Endothelial cell of umbilical vein (primary cell): Measurements from ENCODE around the gene CIC. TPM values are rescaled to one million over a fixed set of nuclear protein-coding genes. Genes with fewer than 3 reads are reported as not detected.

Experiments used
- BruUV-seq: library from RNA; stranded (reverse); fragments of 400-500 nt; replicated peaks from 2 replicates; lab custom pipeline; 2021; lab: Mats Ljungman, UMichigan
- CTCF ChIA-PET: fragments of 300-600, 350-600 bp; sonication (Branson Sonifier 250); formaldehyde crosslinking; loops from one replicate; lab custom pipeline; 2021; ENCODE audit warnings: antibody characterized with exemption, inconsistent platforms; lab: Charles Lee
- POLR2A ChIA-PET: fragments of 300-600, 350-600 bp; sonication (Branson Sonifier 250); formaldehyde crosslinking; loops from one replicate; lab custom pipeline; 2021; ENCODE audit warnings: antibody characterized with exemption, inconsistent platforms; lab: Charles Lee
- DNase-seq: peaks from one replicate; pipeline ENCODE4 v3.0.0-alpha.2; 2011; ENCODE audit warnings: low read depth, low spot score
- FAIRE-seq: peaks from 2 replicates; lab custom pipeline; 2011; peaks lifted over from hg19 to GRCh38; lab: Jason Lieb, UNC
- H2AFZ ChIP-seq: 2 replicates; pipeline ENCODE4 v1.6.0; 2012; ENCODE audit warnings: low read depth, low read length, control low read depth, inconsistent platforms
- H3K27ac ChIP-seq: 2 replicates; pipeline ENCODE4 v1.5.1; 2011; ENCODE audit warnings: low read depth, mild to moderate bottlenecking, control low read depth, low read length, moderate library complexity; ENCODE audit not compliant: insufficient read depth
- H3K27me3 ChIP-seq, 2 experiments: 2 replicates each; pipeline versions ENCODE4 v1.6.0 to v1.6.1; 2011; ENCODE audit warnings: low read length in 2 of 2, mixed read lengths in 1 of 2; ENCODE audit not compliant: control insufficient read depth in 2 of 2, insufficient read depth in 2 of 2
- H3K36me3 ChIP-seq, 2 experiments: 2 replicates in 1 of 2; 3 replicates in 1 of 2; pipeline ENCODE4 v1.5.1; 2011; ENCODE audit warnings: low read length in 2 of 2, mild to moderate bottlenecking in 1 of 2, moderate library complexity in 1 of 2; ENCODE audit not compliant: control insufficient read depth in 2 of 2, insufficient read depth in 2 of 2; ENCODE audit errors: extremely low read depth in 1 of 2
- H3K4me1 ChIP-seq: 3 replicates; pipeline ENCODE4 v1.5.1; 2011; ENCODE audit warnings: mild to moderate bottlenecking, low read length; ENCODE audit not compliant: control insufficient read depth, insufficient read depth; ENCODE audit errors: extremely low read depth
- H3K4me2 ChIP-seq: 2 replicates; pipeline ENCODE4 v1.6.1; 2011; ENCODE audit warnings: low read length, control low read depth, mixed read lengths; ENCODE audit not compliant: insufficient read depth
- H3K4me3 ChIP-seq, 3 experiments: fragments of 200-600 bp in 1 of 3; sonication (generic), shearing (Covaris generic) in 1 of 3; replicated peaks in 1 of 3; 2 replicates each; pipeline ENCODE4 v1.5.1; 2011 to 2016; ENCODE audit warnings: control low read depth in 3 of 3, low read length in 3 of 3, mild to moderate bottlenecking in 2 of 3, inconsistent platforms in 1 of 3, low read depth in 1 of 3, moderate library complexity in 1 of 3; ENCODE audit not compliant: insufficient read depth in 1 of 3
- H3K79me2 ChIP-seq: 2 replicates; pipeline ENCODE4 v1.6.0; 2012; ENCODE audit warnings: low read length, inconsistent platforms; ENCODE audit not compliant: control insufficient read depth, insufficient read depth
- H3K9ac ChIP-seq: replicated peaks from 2 replicates; pipeline ENCODE3; 2011; ENCODE audit warnings: low read length, control low read depth; ENCODE audit not compliant: insufficient read depth; ENCODE audit errors: extremely low read depth
- H3K9me1 ChIP-seq: replicated peaks from 3 replicates; pipeline ENCODE4 v1.6.0; 2011; ENCODE audit warnings: mild to moderate bottlenecking, low read length; ENCODE audit not compliant: control insufficient read depth, insufficient read depth; ENCODE audit errors: extremely low read depth
- H3K9me3 ChIP-seq: replicated peaks from 2 replicates; pipeline ENCODE4 v1.5.1; 2012; ENCODE audit warnings: low read length, inconsistent platforms; ENCODE audit not compliant: control insufficient read depth, insufficient read depth
- H4K20me1 ChIP-seq: replicated peaks from 2 replicates; pipeline ENCODE3; 2011; ENCODE audit warnings: mild to moderate bottlenecking, low read length; ENCODE audit not compliant: control insufficient read depth, insufficient read depth; ENCODE audit errors: extremely low read depth
- EZH2 ChIP-seq: IDR thresholded peaks from 2 replicates; pipeline ENCODE4 v1.6.1; 2012; ENCODE audit warnings: borderline replicate concordance, low read depth, mild to moderate bottlenecking, moderate library complexity, low read length, inconsistent platforms; ENCODE audit not compliant: severe bottlenecking
- FOS ChIP-seq: IDR thresholded peaks from 2 replicates; pipeline ENCODE4 v1.6.1; 2011; ENCODE audit warnings: mild to moderate bottlenecking, low read length, moderate library complexity, borderline replicate concordance; ENCODE audit not compliant: insufficient read depth
- GATA2 ChIP-seq: IDR thresholded peaks from 2 replicates; pipeline ENCODE4 v1.7.0; 2011; ENCODE audit warnings: low read depth, mild to moderate bottlenecking, moderate library complexity, mixed read lengths, low read length; ENCODE audit not compliant: insufficient read length, insufficient read depth
- JUN ChIP-seq: IDR thresholded peaks from 2 replicates; pipeline ENCODE4 v1.6.1; 2011; ENCODE audit warnings: borderline replicate concordance, low read depth; ENCODE audit not compliant: insufficient read length, insufficient read depth
- MYC ChIP-seq: IDR thresholded peaks from one replicate; pipeline ENCODE4 v1.6.1; 2011; ENCODE audit warnings: mild to moderate bottlenecking, low read depth, low read length
- POLR2A ChIP-seq: IDR thresholded peaks from 2 replicates; pipeline ENCODE4 v1.6.1; 2012; ENCODE audit warnings: low read depth, mild to moderate bottlenecking, control low read depth, low read length
- POLR2AphosphoS5 ChIP-seq: IDR thresholded peaks from 2 replicates; pipeline ENCODE4 v1.6.1; 2012; ENCODE audit warnings: low read depth, mild to moderate bottlenecking, control low read depth, low read length, moderate library complexity; ENCODE audit not compliant: insufficient read depth
- dilution Hi-C: fragments of 300-500 bp; cut with MboI; formaldehyde crosslinking; loops from one replicate; pipeline ENCODE4 v1.15.0; 2019; ENCODE audit warnings: low sequenced_read_pairs; ENCODE audit not compliant: extremely low pct_ligation_motif_present
- intact Hi-C: fragments of 100-400 bp; cut with micrococcal nuclease; formaldehyde crosslinking; loops from one replicate; pipeline ENCODE4 v1.10.0; 2022
- polyA plus RNA-seq, 4 experiments: library from polyadenylated mRNA; depleted of rRNA in 3 of 4; stranded (reverse) in 3 of 4; unstranded in 1 of 4; fragments of >200 nt; gene quantifications; 2 replicates each; pipeline versions ENCODE4 v1.2.1 to v1.2.3, GENCODE V29; 2011 to 2012; ENCODE audit warnings: missing spikeins in 1 of 4
- total RNA-seq: library from RNA; stranded (reverse); gene quantifications from 2 replicates; pipeline ENCODE4 v1.2.3, GENCODE V29; 2021
- TF ChIP-seq, protein P1 (sequence below): IDR thresholded peaks from 2 replicates; pipeline ENCODE4 v1.6.1; 2011; ENCODE audit not compliant: insufficient read depth, insufficient read length
- TF ChIP-seq, protein P2 (sequence below), 2 donors: IDR thresholded peaks; 1 replicate in 1 of 2; 2 replicates in 1 of 2; pipeline ENCODE4 v1.5.1; 2011; ENCODE audit warnings: low read length in 2 of 2, mild to moderate bottlenecking in 2 of 2, moderate library complexity in 2 of 2, control low read depth in 1 of 2, inconsistent platforms in 1 of 2, low read depth in 1 of 2; ENCODE audit not compliant: insufficient read depth in 1 of 2; ENCODE audit errors: extremely low read depth in 1 of 2

CIC gene
- total and polyA plus RNA-seq, 2 donors (not counting 3 experiments of a cell fraction or from before 2014, with no cell fraction given): 18.4 to 86.0 TPM

DNA sequence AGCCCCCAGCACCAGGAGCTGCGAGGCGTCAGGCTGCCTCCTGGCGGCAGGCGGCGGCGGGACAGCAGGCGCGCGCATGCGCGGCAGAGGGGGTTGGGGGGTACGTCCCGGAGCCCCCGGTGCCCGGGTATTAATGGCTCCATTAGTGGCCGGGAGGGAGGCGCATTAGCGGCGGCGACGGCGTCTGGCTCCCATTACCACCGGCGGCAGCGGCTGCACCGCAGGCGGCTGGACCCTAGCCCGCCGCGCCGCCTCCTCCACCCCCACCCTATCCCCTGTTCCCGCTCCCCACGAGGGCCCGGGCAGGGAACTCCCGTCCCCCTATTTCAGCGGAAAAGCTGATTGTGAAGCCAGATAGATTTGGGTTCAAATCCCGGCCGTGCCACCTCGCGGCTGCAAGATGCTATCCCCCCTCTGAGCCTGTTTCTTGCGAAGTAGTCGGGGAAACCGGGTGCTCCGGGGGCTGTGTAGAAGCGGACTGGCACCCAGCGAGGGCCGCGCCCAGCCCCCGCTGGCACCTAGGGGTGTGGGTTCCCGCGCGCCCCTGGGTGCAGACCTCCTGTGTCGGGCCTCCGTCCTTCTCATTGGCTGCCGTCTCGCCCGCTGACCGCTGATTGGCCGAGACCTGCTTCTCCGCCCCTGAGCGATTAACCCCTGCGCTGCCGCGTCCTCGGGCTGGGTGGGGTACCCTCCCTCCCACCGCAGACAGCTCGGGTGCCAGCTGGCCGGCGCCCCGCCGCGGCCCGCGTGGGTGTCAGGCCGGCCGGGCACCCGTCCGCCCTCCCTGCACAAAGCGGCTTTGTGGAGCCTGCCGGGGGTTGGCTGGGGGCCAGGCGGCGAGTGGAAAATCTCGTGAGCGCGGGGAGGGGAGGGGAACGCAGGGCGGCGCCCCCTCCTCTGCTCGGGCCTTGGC lies 11.1 kb downstream of the CIC start:
- intact Hi-C loops (loop anchor here (1.0 to 2.0 kb wide), 8 partner anchors 12 to 172 kb away; partner anchors contain the start of genes DEDD2, ERF, MEGF8 and POU2F2), dilution Hi-C loops (no loop called here)
- Histone ChIP-seq H3K9me3 (no peaks in the 10 kb centered on the region), H3K36me3 (no peaks in the 10 kb centered on the region), H2AFZ (peak overlapping the region; percentile 38), H3K9ac (peak overlapping the region; percentile 51), H3K4me3 (peak overlapping the region; percentile 61 to 74 (median 70)), H3K27me3 (no peaks in the 10 kb centered on the region), H3K9me1 (no peaks in the 10 kb centered on the region), H3K27ac (peak overlapping the region; percentile 26), H4K20me1 (no peaks in the 10 kb centered on the region), H3K4me1 (peaks cover 56% of the 10 kb centered on the region), H3K4me2 (peak overlapping the region; percentile 79), H3K79me2 (peaks cover 23% of the 10 kb centered on the region)
- CTCF ChIA-PET: interaction anchor here (0.9 to 7.4 kb wide), 20 partner anchors 9 to 167 kb away, joined by 3 to 365 read pairs (median 4); partner anchors contain the start of genes CIC, DEDD2, ERF and GSK3A
- peak; percentile 90 for FAIRE-seq
- TF ChIP-seq, protein P1, sequence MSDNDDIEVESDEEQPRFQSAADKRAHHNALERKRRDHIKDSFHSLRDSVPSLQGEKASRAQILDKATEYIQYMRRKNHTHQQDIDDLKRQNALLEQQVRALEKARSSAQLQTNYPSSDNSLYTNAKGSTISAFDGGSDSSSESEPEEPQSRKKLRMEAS: no peak
- TF ChIP-seq EZH2 (no peak), POLR2A (peak; percentile 69), GATA2 (no peak), JUN (no peak), FOS (no peak), POLR2AphosphoS5 (peak; percentile 74), MYC (no peak)
- TF ChIP-seq, protein P2, sequence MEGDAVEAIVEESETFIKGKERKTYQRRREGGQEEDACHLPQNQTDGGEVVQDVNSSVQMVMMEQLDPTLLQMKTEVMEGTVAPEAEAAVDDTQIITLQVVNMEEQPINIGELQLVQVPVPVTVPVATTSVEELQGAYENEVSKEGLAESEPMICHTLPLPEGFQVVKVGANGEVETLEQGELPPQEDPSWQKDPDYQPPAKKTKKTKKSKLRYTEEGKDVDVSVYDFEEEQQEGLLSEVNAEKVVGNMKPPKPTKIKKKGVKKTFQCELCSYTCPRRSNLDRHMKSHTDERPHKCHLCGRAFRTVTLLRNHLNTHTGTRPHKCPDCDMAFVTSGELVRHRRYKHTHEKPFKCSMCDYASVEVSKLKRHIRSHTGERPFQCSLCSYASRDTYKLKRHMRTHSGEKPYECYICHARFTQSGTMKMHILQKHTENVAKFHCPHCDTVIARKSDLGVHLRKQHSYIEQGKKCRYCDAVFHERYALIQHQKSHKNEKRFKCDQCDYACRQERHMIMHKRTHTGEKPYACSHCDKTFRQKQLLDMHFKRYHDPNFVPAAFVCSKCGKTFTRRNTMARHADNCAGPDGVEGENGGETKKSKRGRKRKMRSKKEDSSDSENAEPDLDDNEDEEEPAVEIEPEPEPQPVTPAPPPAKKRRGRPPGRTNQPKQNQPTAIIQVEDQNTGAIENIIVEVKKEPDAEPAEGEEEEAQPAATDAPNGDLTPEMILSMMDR (IDR thresholded peaks at IDR 0.05; ENCODE audit: extremely low read depth in 1 of 2, insufficient read depth in 1 of 2, low read depth in 1 of 2, low read length in 2 of 2): peak; percentile 95 to 98
- no TSS peak for BruUV-seq
- peak; percentile 84 for DNase-seq
- POLR2A ChIA-PET: interaction anchor here (0.9 to 1.8 kb wide), 8 partner anchors 9 to 37 kb away, joined by 3 to 11 read pairs (median 5); partner anchors contain the start of genes CIC, ERF and GSK3A
